HCT116 (cell line): Measurements from ENCODE around the gene CELF4. TPM values are rescaled to one million over a fixed set of nuclear protein-coding genes. Genes with fewer than 3 reads are reported as not detected.

Experiments
- ATAC-seq: fragments of 200-7000 bp; cut with Tn5 transposase; 2 replicates; pipeline ENCODE4 v1.9.1; 2020; ENCODE audit warnings: mild to moderate bottlenecking, moderate library complexity
- BruUV-seq: library from RNA; stranded (reverse); fragments of 400-500 nt; replicated peaks from 2 replicates; lab custom pipeline; 2021; lab: Mats Ljungman, UMichigan
- CTCF ChIA-PET: fragments of 300-600 bp; sonication (Branson Sonifier 250); formaldehyde crosslinking; loops from one replicate; lab custom pipeline; 2021; ENCODE audit warnings: antibody characterized with exemption; lab: Charles Lee
- POLR2A ChIA-PET: fragments of 300-600, 350-600 bp; sonication (Branson Sonifier 250); formaldehyde crosslinking; loops from one replicate; lab custom pipeline; 2021; ENCODE audit warnings: antibody characterized with exemption; lab: Charles Lee
- RAD21 ChIA-PET, 2 experiments: fragments of 300-600 bp; sonication (Branson Sonifier 250); formaldehyde crosslinking; loops; one replicate each; lab custom pipeline; 2023; ENCODE audit warnings: low total read pairs in 2 of 2; ENCODE audit not compliant: uncharacterized antibody in 2 of 2, unreplicated experiment in 2 of 2, low non-redundant PET in 1 of 2; lab: Charles Lee
- DNase-seq: peaks from one replicate; pipeline ENCODE4 v3.0.0-alpha.2; 2010; ENCODE audit warnings: low read depth, low spot score
- H2AFZ ChIP-seq: fragments of 200-600 bp; shearing (Covaris generic), sonication (generic); 2 replicates; pipeline ENCODE4 v1.6.1; 2017; ENCODE audit warnings: low read depth, mixed run types, mixed read lengths, antibody characterized with exemption, low read length; ENCODE audit not compliant: poor library complexity, severe bottlenecking
- H3K27ac ChIP-seq: 2 replicates; pipeline ENCODE4 v1.5.1; 2012; ENCODE audit warnings: low read depth, low read length
- H3K27me3 ChIP-seq: fragments of 200-600 bp; sonication (generic); 2 replicates; pipeline ENCODE4 v1.6.1; 2016; ENCODE audit warnings: mixed run types, low read length, mixed read lengths; ENCODE audit not compliant: insufficient read depth
- H3K36me3 ChIP-seq, 2 experiments: fragments of 200-500 bp in 1 of 2; fragments of 200-600 bp in 1 of 2; sonication (Bioruptor generic) in 1 of 2; sonication (generic) in 1 of 2; 2 replicates each; pipeline versions ENCODE4 v1.5.1 to v1.6.1; 2014 to 2016; ENCODE audit warnings: low read length in 2 of 2, inconsistent platforms in 1 of 2, mixed read lengths in 1 of 2, mixed run types in 1 of 2; ENCODE audit not compliant: insufficient read depth in 2 of 2, control insufficient read depth in 1 of 2
- H3K4me1 ChIP-seq, 2 experiments: fragments of 200-600 bp in 1 of 2; sonication (generic) in 1 of 2; 2 replicates each; pipeline versions ENCODE4 v1.5.1 to v1.6.1; 2012 to 2017; ENCODE audit warnings: low read length in 2 of 2, inconsistent platforms in 1 of 2, mild to moderate bottlenecking in 1 of 2, mixed read lengths in 1 of 2, mixed run types in 1 of 2, moderate library complexity in 1 of 2; ENCODE audit not compliant: insufficient read depth in 2 of 2, control insufficient read depth in 1 of 2
- H3K4me2 ChIP-seq: fragments of 200-600 bp; sonication (generic); 2 replicates; pipeline ENCODE4 v1.6.1; 2017; ENCODE audit warnings: mixed run types, low read length, mixed read lengths
- H3K4me3 ChIP-seq, 2 experiments: fragments of 200-600 bp in 1 of 2; sonication (generic) in 1 of 2; replicated peaks in 1 of 2; 2 replicates each; pipeline ENCODE4 v1.5.1; 2011 to 2016; ENCODE audit warnings: low read length in 2 of 2, control low read depth in 1 of 2, low read depth in 1 of 2, mild to moderate bottlenecking in 1 of 2, mixed read lengths in 1 of 2, mixed run types in 1 of 2
- H3K79me2 ChIP-seq: fragments of 200-600 bp; sonication (generic); 2 replicates; pipeline ENCODE4 v1.6.1; 2017; ENCODE audit warnings: mild to moderate bottlenecking, mixed run types, low read length, moderate library complexity, mixed read lengths; ENCODE audit not compliant: insufficient read depth
- H3K9ac ChIP-seq: fragments of 200-600 bp; sonication (generic); 2 replicates; pipeline ENCODE4 v1.6.1; 2016; ENCODE audit warnings: low read length, mixed read lengths
- H3K9me2 ChIP-seq: fragments of 200-600 bp; sonication (generic), shearing (Covaris generic); 2 replicates; pipeline ENCODE4 v1.6.1; 2017; ENCODE audit warnings: mixed run types, mild to moderate bottlenecking, moderate library complexity; ENCODE audit not compliant: insufficient read depth
- H3K9me3 ChIP-seq, 2 experiments: fragments of 200-500 bp in 1 of 2; fragments of 200-600 bp in 1 of 2; sonication (Bioruptor generic) in 1 of 2; sonication (generic) in 1 of 2; 2 replicates each; pipeline ENCODE4 v1.6.1; 2014 to 2017; ENCODE audit warnings: low read length in 2 of 2, mixed read lengths in 2 of 2, inconsistent platforms in 1 of 2, low read depth in 1 of 2, mild to moderate bottlenecking in 1 of 2, mixed run types in 1 of 2, moderate library complexity in 1 of 2; ENCODE audit not compliant: control insufficient read depth in 1 of 2, insufficient read depth in 1 of 2
- H4K20me1 ChIP-seq: fragments of 200-600 bp; sonication (generic), shearing (Covaris generic); 2 replicates; pipeline ENCODE4 v1.6.1; 2017; ENCODE audit warnings: mixed run types, mild to moderate bottlenecking, moderate library complexity; ENCODE audit not compliant: insufficient read depth
- CTCF ChIP-seq, 3 experiments: fragments of 200-600 bp in 1 of 3; sonication (generic) in 1 of 3; IDR thresholded peaks in 2 of 3; conservative IDR thresholded peaks in 1 of 3; 2 replicates each; pipeline ENCODE4 v1.5.1; 2012 to 2017; ENCODE audit warnings: low read depth in 2 of 3, low read length in 2 of 3, antibody characterized with exemption in 1 of 3, borderline replicate concordance in 1 of 3, control low read depth in 1 of 3, mild to moderate bottlenecking in 1 of 3, mixed read lengths in 1 of 3, mixed run types in 1 of 3, moderate library complexity in 1 of 3; ENCODE audit not compliant: insufficient read depth in 1 of 3
- EZH2 ChIP-seq: fragments of 200-600 bp; sonication (generic); IDR thresholded peaks from 2 replicates; pipeline ENCODE4 v1.6.1; 2017; ENCODE audit warnings: antibody characterized with exemption, mixed run types
- MAX ChIP-seq: IDR thresholded peaks from 2 replicates; pipeline ENCODE4 v1.6.1; 2012
- ZNF274 ChIP-seq: fragments of 200-500 bp; sonication (Bioruptor generic); IDR thresholded peaks from 2 replicates; pipeline ENCODE4 v1.6.1; 2014; ENCODE audit warnings: mild to moderate bottlenecking, low read depth, low read length, inconsistent platforms
- intact Hi-C: fragments of 100-400 bp; cut with micrococcal nuclease; formaldehyde crosslinking; loops from 2 replicates; pipeline ENCODE4 v1.10.0; 2022
- total RNA-seq: library from RNA; stranded (reverse); gene quantifications from one replicate; pipeline ENCODE4 v1.2.1, GENCODE V29; 2021; ENCODE audit not compliant: unreplicated experiment

CELF4 gene
- total RNA-seq, 1 experiment from 2014 or later, result not detected

GRCh38 chr18:37408676-37409265, 156.8 kb downstream of the CELF4 start (continued):
- TF ChIP-seq ZNF274, result no peak
- TF ChIP-seq MAX, result no peak
- no peak for TF ChIP-seq EZH2
- TF ChIP-seq, all 23 proteins: peak for 0

- POLR2A ChIA-PET, result no interaction called here
Observed at GRCh38 chr18:37407571-37407970, 158.0 kb downstream of the CELF4 start.

More at GRCh38 chr18:37407571-37407970, 158.0 kb downstream of the CELF4 start:
- Histone ChIP-seq H3K9ac (no peak overlapping the region), H2AFZ (no peak overlapping the region), H3K4me3 (no peak overlapping the region), H3K27me3 (no peaks in the 10 kb centered on the region), H4K20me1 (no peaks in the 10 kb centered on the region), H3K9me3 (no peaks in the 10 kb centered on the region), H3K36me3 (no peaks in the 10 kb centered on the region), H3K4me1 (peaks cover 0 to 10% of the 10 kb centered on the region in 2 experiments; a peak in 2 of 4 replicates), H3K9me2 (no peaks in the 10 kb centered on the region), H3K27ac (no peak overlapping the region), H3K79me2 (no peaks in the 10 kb centered on the region), H3K4me2 (no peak overlapping the region)
- no peak for ATAC-seq
- no peak for TF ChIP-seq CTCF (IDR thresholded peaks at IDR 0.05 in 2 of 3, conservative IDR thresholded peaks at IDR 0.05 in 1 of 3; ENCODE audit: borderline replicate concordance in 1 of 3, insufficient read depth in 1 of 3, low read depth in 2 of 3, low read length in 2 of 3)
- ChIA-PET CTCF (no interaction called here), RAD21 (no interaction called here)
- BruUV-seq, result no TSS peak
- intact Hi-C loops, result no loop called here
- DNase-seq, result no peak
